ENCODE measurements around the gene SAMD4A.

The SAMD4A gene

DNA sequence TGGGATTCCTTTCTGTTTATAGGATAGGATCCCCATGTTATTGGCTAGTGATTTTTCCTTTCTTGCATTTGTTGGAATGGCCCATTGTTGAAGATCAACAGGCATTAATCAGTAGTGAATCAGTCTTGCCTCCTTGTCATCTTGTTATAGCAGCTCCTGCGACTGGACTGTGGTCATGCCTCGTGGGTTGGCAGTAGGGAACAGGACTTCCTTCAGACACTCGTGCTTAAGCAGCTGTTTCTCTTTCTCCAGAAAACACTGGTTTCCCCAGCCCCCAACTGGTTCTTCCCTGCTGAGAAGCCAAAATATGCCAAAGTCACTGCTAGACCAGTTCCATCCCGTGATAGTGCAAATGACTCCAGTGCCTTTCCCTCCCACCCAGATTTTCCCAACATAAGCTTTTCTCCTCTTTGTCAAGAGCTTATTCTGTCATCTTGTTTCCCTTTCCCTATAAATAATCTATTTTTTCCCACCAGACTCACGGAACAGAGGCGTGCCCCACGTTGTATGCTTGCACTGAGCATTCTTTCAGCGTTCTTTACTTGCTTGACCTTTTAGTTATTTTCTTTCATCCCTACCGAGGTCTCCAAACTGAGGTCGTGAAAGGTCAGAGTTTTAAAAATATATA lies 83.5 kb downstream of the SAMD4A start:
- Histone ChIP-seq H3K4me1 (no peaks in the 10 kb centered on the region), H3K36me3 (no peaks in the 10 kb centered on the region), H3K4me3 (ENCODE audit: low read depth, low read length) (no peak overlapping the region), H3K9me3 (no peaks in the 10 kb centered on the region), H3K27me3 (peaks cover 40% of the 10 kb centered on the region)
- DNase-seq = no peak
- TF ChIP-seq, protein P1, sequence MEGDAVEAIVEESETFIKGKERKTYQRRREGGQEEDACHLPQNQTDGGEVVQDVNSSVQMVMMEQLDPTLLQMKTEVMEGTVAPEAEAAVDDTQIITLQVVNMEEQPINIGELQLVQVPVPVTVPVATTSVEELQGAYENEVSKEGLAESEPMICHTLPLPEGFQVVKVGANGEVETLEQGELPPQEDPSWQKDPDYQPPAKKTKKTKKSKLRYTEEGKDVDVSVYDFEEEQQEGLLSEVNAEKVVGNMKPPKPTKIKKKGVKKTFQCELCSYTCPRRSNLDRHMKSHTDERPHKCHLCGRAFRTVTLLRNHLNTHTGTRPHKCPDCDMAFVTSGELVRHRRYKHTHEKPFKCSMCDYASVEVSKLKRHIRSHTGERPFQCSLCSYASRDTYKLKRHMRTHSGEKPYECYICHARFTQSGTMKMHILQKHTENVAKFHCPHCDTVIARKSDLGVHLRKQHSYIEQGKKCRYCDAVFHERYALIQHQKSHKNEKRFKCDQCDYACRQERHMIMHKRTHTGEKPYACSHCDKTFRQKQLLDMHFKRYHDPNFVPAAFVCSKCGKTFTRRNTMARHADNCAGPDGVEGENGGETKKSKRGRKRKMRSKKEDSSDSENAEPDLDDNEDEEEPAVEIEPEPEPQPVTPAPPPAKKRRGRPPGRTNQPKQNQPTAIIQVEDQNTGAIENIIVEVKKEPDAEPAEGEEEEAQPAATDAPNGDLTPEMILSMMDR (IDR thresholded peaks at IDR 0.05; ENCODE audit: low read depth, low read length) = no peak

DNA sequence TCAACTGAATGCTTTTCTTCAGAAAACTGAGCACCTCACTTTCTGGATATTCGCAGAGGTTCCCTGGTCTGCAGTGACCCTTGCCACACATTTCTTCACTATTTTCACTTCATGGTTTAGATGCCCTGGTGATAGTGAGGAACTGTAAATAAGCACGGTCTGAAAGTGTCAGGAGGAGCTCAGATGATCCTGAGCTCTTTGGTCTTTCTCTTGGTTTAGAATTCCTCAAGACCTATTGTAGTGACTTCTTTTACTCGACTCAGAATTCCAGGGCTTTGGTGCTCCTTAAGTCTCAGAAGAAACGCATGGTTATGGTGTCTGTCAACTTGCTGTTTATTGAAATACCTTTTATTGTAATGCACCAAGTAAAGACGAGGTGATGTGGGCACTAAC lies 84.0 kb downstream of the SAMD4A start:
- no peak overlapping the region for H3K4me3 ChIP-seq (ENCODE audit: low read depth, low read length)
- H3K9me3 ChIP-seq = no peaks in the 10 kb centered on the region
- no peak for DNase-seq
- H3K4me1 ChIP-seq = no peaks in the 10 kb centered on the region
- peaks cover 40% of the 10 kb centered on the region for H3K27me3 ChIP-seq
- TF ChIP-seq, protein P1 (IDR thresholded peaks at IDR 0.05; ENCODE audit: low read depth, low read length) = no peak
- no peaks in the 10 kb centered on the region for H3K36me3 ChIP-seq

DNA sequence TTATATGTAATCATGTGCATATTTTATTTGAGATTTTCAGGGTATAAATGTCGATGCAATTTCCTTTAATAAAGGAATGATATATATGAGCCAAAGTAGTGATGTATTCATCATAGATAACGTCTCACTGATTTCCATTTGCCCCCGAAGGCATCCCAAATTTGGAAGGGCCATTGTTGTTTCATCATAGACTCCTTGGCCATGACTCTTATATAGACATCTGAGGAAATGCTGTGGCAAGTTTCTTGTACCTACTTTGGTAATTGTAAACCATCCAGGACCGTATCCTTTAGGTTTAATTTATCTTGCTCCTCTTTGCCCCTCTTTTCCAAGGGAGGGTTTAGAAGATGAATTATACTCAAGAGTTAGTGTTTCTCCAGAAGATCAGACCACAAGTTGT lies 84.7 kb downstream of the SAMD4A start:
- no peaks in the 10 kb centered on the region for H3K36me3 ChIP-seq
- no peaks in the 10 kb centered on the region for H3K4me1 ChIP-seq
- peaks cover 40% of the 10 kb centered on the region for H3K27me3 ChIP-seq
- no peaks in the 10 kb centered on the region for H3K9me3 ChIP-seq
- no peak overlapping the region for H3K4me3 ChIP-seq (ENCODE audit: low read depth, low read length)
- DNase-seq = no peak
- TF ChIP-seq, protein P1 (IDR thresholded peaks at IDR 0.05; ENCODE audit: low read depth, low read length) = no peak

DNA sequence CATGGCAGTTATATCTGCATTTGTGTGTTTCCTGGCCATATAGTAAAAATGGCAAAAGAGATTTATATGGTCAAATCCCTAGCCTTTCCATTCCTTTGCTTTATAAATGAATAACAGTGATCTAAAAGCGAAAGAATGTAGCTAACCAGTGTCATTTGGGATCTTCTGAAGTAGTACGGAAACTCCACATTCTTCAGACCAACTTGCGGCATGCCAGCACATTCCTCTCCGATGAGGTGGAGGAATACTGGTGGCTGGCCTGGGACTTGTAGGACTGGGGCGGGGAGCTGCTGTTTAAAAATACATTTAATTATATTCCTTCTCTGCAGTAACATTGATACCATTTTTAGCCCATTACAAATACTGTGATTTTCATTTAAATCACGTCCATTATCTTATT lies 85.3 kb downstream of the SAMD4A start:
- no peaks in the 10 kb centered on the region for H3K4me1 ChIP-seq
- DNase-seq = no peak
- H3K4me3 ChIP-seq (ENCODE audit: low read depth, low read length) = no peak overlapping the region
- no peaks in the 10 kb centered on the region for H3K9me3 ChIP-seq
- H3K27me3 ChIP-seq = peaks cover 40% of the 10 kb centered on the region
- H3K36me3 ChIP-seq = no peaks in the 10 kb centered on the region
- TF ChIP-seq, protein P1 (IDR thresholded peaks at IDR 0.05; ENCODE audit: low read depth, low read length) = no peak

DNA sequence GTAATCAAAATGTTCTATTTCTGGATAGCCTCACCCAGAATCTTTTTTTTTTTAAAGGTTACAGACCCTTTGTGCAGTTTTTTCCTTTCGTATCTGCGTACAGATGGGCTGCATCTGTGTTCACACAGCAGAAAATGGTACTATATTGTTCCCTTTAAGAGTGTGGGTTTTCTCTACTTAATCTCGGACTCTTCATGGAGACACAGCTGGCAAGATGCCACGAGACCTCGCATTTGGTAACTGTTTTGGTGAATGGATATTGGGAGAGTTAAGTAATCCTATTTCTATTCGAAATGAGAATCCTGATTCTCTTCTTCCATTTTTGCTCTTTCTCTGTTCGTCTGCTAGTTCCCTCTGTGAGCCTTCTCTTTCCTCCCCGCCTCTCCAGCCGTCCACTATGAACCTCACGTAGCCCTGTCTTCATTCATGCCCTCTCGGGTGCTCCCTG lies 85.7 kb downstream of the SAMD4A start:
- H3K9me3 ChIP-seq = no peaks in the 10 kb centered on the region
- H3K4me3 ChIP-seq (ENCODE audit: low read depth, low read length) = no peak overlapping the region
- H3K4me1 ChIP-seq = no peaks in the 10 kb centered on the region
- peaks cover 40% of the 10 kb centered on the region for H3K27me3 ChIP-seq
- no peaks in the 10 kb centered on the region for H3K36me3 ChIP-seq
- no peak for DNase-seq
- TF ChIP-seq, protein P1 (IDR thresholded peaks at IDR 0.05; ENCODE audit: low read depth, low read length) = no peak

DNA sequence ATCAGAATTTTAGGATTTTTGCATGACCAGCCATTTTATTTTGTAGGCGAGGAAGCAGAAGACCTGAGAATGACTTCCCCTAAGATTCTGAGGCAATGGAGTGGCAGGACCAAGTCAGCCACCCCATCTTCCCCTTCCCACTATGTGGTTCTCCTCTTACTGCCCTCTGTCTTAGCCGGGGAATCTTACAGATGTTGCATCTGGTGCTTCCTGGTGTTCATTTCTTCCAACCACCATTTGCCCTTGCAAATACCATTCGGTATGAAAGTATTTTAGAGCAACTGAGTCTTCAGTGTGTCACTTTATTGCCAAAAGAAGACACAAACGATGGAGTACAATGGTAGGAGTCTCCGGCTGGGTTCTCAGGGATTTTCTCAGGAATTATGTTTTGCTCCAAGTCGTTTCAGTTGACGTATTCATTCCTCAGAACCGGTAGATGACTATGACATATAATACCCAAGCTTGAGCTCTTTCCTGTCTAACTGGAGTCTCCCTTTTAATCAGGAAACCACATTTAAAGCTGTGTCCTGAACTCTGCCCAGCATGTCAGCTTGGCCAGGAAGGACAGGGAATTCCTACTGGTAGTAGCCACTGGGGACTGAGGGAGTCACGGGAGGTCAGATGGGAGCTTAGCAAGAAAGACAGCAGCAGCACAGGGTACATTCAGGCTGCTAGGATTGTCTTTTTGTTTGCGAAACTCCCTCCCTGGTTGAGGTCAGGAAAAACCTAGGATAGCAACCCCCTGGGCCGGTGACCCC lies 87.0 kb downstream of the SAMD4A start:
- Histone ChIP-seq H3K4me1 (no peaks in the 10 kb centered on the region), H3K4me3 (ENCODE audit: low read depth, low read length) (no peak overlapping the region), H3K27me3 (peaks cover 33% of the 10 kb centered on the region), H3K9me3 (no peaks in the 10 kb centered on the region), H3K36me3 (no peaks in the 10 kb centered on the region)
- no peak for DNase-seq
- TF ChIP-seq, protein P1 (IDR thresholded peaks at IDR 0.05; ENCODE audit: low read depth, low read length) = no peak
